Stimulated activated CD8-positive, alpha-beta memory T cell treated with anti-CD3 and anti-CD28 coated beads, Interleukin-12 subunit alpha, Interleukin-12 subunit beta, amount 100 ng/mL, for 4 hours (primary cell): ENCODE measurements around the gene DLGAP5.
A peak's percentile ranks its signal among the peaks of the same experiment; 100 is the strongest.

Experiments used
- DNase-seq: peaks from one replicate; pipeline ENCODE4 v3.0.0-alpha.2; 2020; ENCODE audit warnings: low read depth

The DLGAP5 gene, protein sequence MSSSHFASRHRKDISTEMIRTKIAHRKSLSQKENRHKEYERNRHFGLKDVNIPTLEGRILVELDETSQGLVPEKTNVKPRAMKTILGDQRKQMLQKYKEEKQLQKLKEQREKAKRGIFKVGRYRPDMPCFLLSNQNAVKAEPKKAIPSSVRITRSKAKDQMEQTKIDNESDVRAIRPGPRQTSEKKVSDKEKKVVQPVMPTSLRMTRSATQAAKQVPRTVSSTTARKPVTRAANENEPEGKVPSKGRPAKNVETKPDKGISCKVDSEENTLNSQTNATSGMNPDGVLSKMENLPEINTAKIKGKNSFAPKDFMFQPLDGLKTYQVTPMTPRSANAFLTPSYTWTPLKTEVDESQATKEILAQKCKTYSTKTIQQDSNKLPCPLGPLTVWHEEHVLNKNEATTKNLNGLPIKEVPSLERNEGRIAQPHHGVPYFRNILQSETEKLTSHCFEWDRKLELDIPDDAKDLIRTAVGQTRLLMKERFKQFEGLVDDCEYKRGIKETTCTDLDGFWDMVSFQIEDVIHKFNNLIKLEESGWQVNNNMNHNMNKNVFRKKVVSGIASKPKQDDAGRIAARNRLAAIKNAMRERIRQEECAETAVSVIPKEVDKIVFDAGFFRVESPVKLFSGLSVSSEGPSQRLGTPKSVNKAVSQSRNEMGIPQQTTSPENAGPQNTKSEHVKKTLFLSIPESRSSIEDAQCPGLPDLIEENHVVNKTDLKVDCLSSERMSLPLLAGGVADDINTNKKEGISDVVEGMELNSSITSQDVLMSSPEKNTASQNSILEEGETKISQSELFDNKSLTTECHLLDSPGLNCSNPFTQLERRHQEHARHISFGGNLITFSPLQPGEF

DNA sequence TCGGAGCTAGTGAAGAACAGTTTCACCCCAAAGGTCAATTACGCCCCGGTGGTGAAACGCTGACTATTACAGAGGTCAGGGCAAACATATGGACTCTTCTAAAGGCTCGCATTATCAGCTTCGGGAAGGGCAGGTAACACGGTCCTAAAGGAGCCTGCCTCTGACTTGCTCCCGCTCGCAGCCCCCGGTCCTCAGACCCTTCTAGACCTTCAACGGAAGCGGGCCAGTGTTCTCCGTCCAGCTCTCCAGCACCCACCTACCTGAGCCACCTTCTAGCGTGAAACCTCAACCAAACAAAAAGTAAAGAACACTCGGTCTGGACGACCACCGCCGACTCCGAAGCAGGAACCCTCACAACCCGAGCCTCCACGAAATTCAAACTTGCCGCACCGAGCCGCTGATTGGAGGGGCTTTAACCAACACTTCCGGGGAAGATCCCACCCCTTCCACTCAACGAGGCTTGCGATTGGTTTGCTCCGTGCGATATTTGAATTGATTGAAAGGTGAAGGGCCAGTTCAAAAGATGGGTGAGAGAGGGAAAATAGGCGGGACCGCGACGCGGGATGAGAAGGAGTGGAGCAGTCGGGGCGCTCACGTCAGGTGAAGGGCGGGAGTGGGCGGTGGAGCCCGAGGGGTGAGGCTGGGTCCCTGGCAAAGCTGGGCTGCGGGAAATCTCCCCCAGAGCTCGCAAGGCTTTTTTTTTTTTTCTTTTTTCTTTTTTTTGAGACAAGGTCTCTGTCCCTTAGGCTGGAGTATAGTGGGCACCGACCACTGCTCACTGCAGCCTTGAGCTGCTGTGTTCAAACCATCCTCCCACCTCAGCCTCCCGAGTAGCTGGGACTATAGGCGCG lies at the start of gene DLGAP5:
TSS of gene DLGAP5 (minus strand) at position 383 of the 851 bp plus-strand sequence. CDS start 2,406 bp downstream, outside the sequence.
- DNase-seq: peak; percentile 72

DNA sequence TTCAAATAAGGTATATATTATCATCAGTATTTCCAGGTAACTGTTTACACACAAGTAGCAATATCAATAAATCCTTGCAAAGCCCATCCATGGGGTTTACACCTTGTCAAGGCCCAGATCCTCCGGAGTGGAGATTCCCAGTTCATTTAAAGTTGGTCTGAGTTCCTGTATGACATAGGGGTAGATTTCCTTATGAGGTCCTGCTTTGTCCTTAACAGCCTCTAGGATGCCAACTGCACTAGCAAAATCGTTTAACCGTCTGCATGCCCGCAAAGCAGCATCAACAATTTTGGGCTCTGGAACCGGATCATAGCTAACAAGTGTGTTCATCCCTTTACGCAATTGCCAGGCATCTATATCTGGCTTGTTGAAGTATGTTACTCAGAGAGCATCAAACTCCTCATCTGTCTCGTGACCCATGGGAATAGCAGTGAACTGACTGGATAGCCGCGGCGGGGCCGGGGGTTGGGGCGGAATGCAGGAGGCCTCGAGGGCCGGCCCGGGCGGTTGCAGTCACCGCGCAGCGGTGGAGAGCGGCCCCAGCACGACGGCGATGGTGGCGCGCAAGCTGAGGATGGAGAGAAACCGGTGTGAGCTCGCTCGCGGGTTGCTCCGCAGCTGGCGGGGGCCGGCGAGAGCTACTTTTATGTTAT lies 49.3 kb upstream of the DLGAP5 start:
- DNase-seq: no peak

DNA sequence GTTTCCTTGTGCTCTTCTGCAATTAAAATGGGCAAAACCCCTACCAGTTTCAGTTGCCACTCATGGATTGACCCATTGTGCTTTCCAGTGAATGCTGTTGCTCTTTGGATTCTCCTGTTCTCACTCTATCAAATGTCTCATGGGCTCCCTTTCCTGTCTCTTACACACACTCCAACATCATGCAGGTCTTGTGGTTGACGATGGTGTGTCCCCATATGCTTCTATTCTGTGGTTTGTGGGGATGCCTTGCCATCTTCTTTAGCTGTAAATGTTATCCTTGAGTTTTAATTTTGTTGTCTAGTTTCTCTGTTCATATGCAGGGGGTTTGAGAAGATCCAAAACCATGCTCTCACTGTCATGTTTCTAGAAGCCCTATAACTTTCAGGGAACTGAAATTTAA lies 47.9 kb upstream of the DLGAP5 start:
- no peak for DNase-seq

DNA sequence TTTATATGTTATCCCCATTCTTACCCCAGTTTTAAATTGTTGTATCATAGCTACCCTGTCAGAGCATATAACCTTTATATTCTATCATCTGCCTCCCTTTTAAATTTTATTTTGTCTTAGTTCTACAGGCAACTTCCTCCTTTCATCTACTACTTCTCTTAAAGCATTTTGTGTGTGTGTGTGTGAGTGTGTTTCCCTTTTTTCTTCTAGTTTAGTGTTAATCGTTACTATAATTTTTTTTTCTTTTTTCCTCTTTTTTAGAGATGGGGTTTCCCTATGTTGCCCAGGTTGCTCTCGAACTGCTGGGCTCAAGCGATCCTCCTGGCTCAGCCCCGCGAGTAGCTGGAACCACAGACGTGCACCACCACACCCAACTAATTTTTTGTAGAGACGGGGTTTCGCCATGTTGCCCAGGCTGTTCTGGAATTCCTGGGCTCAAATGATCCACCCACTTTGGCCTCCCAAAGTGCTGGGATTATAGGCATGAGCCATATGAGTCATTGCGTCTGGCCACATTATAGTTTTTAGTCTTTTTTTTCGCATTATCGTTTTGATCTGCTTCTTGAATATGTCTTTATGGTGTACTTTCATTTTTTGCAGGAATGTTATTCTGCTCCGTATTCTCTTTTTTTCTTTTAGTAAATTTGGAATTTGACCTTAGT lies 46.8 kb upstream of the DLGAP5 start:
- DNase-seq: no peak

DNA sequence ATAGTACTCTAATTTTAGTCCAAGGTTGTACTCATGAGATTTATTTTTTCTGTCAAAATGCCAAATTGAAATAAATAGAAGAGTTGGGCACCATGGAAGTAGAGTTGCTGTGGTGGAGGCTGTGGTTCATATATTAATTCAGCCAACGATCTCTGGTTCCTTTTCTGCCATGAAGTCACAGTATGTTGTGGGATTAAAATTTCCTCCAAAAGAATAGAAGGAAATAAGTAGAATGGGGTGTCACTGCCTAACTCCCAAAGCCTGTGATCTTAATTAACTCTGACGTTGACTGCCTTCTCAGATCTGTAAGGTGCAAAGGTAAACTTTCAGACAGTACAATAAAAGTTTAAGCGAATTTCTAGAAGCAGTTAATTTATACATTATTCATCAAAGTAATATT lies 42.2 kb upstream of the DLGAP5 start:
- no peak for DNase-seq

DNA sequence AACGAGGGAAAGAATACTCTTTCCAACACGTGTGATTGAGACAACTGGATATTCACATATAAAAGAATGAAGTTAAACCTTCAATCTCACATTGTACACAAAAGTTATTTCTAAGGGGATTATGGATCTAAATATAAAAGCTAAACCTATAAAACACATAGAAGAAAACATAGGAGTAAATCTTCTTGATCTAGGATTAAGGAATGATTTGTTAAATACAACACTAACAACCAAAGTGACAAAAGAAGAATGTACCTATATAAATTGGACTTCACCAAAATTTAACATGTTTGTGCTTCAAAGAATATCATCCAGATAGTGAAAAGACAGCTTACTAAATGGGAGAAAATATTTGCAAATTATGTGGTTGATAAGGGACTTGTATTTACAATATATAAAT lies 36.9 kb upstream of the DLGAP5 start:
- no peak for DNase-seq

DNA sequence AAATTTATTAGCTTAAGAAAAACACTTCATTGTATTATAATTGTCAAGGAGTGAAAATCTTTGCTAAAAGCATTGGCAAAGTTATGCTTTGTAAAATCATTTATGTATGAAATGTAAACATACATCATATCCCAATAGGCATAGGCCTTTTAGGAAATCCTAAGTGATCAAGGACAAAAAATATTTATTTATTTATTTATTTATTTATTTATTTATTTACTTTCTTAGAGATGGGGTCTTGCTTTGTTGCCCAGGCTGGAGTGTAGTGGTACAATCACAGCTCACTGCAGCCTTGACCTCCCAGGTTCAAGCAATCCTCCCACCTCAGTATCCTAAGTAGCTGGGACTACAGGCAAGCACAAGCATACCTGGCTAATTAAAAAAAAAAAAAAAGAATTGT lies 32.0 kb upstream of the DLGAP5 start:
- no peak for DNase-seq

DNA sequence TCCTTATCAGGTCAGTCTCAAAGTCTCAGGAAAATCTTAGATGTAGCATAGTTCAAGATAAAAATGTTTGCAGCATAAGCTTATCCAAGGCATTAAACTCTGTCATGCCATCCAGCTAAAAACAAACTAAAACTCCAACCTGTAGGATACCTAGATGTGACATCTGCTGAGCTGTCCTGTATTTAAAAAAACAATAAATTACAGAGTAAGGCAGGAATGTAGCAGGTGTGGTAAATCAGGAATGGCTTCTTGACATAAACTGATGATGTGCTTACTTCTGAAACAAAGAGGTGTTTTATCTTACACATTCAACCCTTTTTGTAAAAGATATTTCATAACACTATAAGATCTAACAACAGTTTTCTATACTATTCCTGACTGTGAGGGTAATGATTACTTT lies 30.6 kb upstream of the DLGAP5 start:
- DNase-seq: no peak

DNA sequence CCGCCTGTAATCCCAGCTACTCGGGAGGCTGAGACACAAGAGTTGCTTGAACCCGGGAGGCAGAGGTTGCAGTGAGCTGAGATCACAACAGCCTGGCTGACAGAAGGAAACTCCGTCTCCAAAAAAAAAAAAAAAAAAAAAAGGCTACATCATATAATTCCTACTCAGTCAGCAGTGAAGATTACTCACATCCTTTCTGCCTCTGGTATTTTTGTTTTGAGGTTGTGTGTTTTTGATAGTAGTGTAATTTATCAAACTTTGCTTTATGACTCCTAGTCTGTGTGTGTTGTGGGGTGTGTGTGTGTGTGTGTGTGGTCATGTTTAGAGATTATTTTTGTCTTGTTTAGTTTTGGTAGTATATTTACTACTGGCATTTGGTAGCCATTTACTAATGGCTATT lies 29.8 kb upstream of the DLGAP5 start:
- DNase-seq: no peak

DNA sequence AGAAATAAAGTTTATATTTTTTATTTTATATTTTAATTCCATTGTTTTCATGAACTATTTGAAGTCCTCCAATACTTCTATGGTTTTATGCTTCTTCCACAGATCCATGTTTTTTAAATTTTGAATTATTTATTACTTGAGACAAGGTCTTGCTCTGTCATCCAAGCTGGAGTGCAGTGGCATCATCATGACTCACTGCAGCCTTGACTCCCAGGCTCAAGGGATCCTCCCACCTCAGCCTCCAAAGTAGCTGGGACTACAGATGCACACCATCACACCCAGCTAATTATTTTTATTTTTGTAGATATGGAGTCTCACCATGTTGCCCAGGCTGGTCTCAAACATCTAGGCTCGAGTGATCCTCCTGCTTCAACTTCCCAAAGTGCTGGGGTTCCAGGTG lies 28.8 kb upstream of the DLGAP5 start:
- no peak for DNase-seq

DNA sequence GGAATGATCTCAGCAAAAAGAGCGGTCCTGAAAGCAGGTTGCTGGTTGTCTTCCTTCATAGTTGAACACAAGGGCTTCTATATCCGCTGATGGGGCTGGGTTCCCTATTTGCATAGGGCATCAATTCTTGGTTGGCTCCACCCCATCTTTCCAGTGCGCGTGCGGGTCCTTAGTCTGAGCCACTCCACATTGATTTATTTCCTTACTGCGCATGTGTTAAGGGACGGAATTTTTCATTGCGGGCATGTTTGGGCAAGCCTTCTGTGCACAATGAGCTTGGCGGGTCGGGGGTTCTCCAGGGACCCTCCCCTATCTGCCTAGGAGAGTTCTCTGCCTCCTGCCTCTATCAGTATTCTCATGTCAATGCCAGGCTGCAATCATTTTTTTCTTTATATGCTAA lies 21.2 kb upstream of the DLGAP5 start:
- no peak for DNase-seq

DNA sequence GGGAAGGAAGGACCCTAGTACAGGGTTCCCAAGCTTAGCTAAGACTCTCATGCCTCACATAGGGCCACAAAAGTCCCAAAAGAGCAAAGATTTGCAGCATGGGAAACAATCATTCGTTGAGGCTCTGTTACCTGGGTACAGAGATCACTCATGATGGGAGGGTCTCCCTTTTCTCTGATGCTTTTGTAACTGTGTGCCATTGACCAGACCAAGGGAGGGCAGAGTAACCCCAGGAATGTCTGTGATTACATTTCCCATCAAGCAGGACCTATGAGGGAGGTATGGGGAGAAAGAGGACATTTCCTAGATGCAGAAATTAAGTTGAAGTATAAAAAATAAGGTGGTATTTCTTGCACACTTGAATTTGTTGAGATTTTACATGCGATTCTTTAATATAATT lies 16.4 kb upstream of the DLGAP5 start:
- DNase-seq: no peak

DNA sequence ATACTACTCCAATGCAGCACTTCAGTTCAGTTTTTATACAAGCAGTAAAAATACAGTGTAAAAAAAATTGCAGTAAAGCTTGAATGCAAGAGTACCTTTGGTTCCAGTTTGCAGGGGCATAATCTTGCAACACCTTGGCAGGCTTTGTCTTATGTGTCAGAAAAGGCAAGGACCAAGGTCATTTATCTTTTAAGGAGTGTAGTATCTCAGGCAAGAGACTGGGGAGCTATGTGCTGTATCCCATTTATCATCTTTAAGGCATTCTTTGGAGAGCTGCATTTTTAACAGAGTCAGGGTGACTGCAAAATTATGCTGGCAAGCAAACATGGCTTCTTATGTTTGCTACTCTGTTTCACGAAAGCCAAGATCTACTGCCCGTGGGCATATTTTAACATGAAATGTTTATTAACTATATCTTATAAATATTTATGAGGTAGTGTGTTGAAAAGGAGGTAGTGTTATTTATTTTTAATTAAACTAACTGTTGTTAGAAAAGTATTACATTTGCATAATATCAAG lies 14.8 kb upstream of the DLGAP5 start:
- no peak for DNase-seq

DNA sequence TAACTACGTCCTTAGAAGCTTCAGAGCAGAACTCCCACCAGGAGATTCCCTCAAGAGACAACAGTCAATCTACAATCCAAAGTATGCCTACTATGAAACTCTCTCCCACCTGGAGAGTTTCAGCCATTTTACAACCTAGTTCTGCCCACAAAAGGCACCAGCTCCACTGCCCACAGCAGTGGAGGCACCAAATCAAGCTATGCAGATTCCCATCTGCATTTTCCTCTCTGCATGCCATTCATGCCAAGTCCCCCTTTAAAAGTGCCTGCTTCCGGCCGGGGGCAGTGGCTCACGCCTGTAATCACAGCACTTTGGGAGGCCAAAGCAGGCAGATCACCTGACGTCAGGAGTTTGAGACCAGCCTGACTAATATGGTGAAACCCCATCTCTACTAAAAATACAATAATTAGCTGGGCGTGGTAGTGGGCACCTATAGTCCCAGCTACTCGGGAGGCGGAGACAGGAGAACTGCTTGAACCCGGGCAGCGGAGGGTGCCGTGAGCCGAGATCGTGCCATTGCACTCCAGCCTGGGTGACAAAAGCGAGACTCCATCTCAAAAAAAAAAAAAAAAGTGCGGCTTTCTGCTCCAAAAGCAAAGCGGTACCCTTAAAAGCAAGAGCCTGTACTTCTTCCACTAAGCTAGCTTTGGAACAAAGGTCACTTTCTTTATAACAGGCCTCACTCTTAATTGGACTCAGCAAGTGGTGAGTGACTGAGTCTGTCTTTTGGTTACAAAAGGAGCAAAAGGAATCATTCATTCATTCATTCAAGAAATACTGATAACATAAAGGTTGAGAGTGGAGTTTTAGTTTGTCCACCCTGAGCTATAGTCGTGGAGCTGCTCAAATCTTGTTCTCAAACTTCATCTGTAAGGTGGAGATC lies 10.1 kb upstream of the DLGAP5 start:
- no peak for DNase-seq

DNA sequence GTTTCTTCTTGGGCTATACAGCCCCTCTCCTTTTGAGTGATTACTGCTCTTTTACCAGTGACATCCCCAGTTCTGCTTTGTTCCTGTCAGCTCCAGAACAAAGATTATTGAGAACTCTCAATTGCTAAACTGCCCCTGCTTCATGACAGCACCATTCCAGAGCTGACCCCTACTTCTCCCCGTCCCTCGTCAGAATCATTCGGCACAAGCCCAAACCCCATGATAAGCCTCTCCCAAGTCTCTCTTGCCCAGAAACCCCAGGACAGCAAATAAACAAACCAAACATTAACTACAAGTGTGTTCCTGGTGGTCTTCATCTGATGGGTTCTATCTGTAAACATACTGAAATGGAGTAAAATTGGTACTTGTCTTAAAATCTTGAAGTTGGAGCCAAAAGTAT lies 9.3 kb upstream of the DLGAP5 start:
- no peak for DNase-seq

DNA sequence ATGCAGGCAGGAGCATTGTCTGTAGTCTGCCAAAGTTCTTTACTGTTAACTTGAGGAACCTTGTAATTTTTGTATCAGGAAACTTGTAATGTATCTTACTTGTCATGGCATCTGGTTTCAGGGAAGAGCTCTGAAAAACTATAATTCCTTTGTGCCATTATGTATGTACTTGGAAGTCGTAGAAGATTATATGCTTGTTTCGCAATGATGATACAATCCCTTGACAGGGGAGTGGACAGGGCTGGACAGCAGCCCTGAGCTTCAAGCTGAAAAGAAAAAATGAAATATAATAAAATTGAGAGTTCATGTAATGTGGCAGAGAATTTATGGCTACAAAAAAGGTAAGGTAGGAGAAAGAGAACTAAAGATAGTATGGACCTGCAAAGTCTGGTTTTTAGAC lies 7.4 kb upstream of the DLGAP5 start:
- DNase-seq: no peak

DNA sequence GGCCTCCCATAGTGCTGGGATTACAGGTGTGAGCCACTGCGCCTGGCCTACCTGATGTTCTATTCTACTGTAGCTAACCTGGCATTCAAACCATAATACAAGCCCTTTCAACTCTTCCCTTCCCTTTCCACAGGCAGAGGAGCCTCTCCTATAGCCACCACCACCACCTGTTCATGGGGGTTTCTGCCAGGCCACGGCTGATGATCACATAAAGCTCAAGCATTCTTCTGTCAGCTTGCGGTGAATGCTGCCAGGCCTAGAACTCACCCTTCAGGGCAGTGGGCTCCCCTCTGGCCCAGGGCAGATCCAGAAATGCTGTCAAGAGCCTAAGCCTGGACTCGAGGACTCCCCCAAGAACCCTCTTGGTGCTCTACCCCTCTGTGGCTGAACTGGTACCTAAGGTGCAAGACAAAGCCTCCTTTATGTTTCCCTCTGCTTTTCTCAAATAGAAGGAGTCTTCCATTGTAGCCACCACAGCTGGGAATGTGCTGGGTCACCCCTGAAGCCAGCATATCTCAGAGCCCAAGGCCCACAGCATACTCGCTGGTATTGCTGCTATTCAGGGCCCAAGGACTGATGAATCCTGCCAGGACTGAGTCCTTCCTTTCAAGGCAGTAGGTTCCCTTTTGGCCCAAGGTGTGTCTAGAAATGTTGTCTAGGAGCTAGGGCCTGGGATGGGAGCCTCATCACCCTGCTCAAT lies 3.4 kb upstream of the DLGAP5 start:
- DNase-seq: no peak

DNA sequence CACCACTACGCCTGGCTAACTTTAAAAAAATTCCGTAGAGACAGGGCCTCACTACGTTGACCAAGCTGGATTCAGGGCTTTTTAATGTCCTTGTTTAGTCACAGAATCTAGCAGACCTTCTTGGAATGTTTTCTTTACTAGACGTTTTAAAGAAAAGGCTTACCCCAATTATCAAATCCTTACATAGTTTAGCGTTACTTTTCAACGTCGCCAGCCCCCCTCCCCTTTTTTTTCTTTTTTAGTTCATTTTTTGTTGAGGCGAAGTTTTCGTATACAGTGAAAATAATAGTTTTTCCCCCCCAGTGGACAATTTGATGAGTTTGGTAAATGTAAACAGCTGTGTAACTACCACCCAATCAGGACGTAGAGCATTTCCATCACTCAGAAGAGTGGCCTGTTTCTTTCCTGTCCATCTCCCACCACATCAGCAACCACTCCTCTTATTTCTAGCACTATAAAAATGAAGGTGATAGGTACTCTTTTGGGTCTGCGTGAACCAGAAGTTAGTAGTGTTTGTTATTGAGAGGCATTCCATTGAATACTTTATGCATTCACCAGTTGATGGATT lies 753 bp upstream of the DLGAP5 start:
- no peak for DNase-seq

DNA sequence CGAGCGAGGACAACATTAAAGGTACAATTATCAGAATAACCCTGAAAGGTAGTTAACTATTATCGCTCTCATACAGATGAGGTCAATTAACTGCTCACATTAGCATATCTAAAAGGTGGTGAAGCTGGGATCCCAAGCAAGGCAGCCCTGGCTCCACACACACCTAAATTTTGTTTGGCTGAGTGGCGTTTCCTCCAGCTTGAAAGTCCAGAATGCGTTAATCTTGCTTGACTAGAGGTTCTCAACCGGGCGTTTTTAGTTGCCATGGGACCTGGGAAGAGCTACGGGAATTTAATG lies 531 bp downstream of the DLGAP5 start:
- no peak for DNase-seq
